NB4 (cell line): Measurements from ENCODE around the gene ZDHHC22.

Experiments used
- DNase-seq: peaks from one replicate; pipeline ENCODE4 v3.0.0; 2010; ENCODE audit warnings: low read depth
- H3K4me3 ChIP-seq: one replicate; pipeline ENCODE4 v1.5.1; 2011; ENCODE audit warnings: mild to moderate bottlenecking, low read depth, low read length, moderate library complexity
- MYC ChIP-seq: IDR thresholded peaks from 2 replicates; pipeline ENCODE4 v1.6.1; 2011; ENCODE audit warnings: low read depth, low read length
- POLR2A ChIP-seq: IDR thresholded peaks from 2 replicates; pipeline ENCODE4 v1.6.1; 2011; ENCODE audit warnings: mild to moderate bottlenecking; ENCODE audit not compliant: insufficient read length; ENCODE audit errors: extremely low read depth
- TF ChIP-seq, protein P1 (sequence below): IDR thresholded peaks from 2 replicates; pipeline ENCODE4 v1.6.1; 2011; ENCODE audit warnings: low read depth, low read length
- TF ChIP-seq, protein P2 (sequence below): IDR thresholded peaks from one replicate; pipeline ENCODE4 v1.5.1; 2012; ENCODE audit warnings: low read depth, low read length

The ZDHHC22 gene

DNA sequence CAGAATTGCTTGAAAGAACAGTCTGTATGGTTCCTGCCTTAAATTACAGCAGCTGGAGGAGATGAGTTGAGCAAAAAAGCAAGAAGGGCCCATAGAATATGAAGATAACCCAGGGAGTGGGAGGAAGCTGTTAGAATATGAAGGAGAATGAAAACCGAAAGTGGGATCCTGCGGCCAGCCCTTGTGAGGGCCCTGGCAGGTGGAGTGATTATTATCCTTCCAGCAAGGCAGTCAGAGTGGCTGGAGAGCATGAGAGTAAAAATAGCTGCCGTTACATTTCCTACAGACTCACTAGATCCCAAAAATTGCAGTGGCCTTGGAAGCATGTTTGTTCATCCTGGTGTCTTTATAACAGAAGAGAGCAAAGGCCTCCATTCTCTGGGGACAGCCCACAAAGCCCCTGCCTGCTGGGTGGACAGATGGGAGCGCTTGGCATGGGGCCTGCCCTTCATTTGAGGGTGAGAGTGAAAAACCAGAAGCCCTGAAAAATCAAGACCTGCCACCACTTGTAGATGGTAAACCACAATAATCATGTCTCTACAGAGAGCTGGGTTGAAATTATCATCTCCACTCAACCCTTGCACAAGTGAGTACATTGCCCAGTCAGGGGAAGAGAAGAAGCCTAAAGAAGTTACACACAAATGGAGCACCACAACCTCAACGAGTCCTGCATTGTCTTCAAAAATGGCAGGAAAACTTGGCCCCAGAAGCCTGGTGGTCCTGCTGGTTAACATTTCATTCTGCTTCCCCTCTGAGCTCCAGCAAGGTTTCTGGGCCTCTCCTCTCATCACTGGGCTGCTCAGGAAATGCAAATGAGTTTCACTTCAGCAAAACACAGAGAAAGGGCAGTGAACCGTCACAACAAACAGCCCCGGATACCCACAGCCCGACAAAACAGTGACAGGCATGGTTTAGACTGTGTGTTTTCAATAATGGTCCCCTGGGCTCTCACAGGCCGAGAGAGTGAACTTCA lies 20.5 kb downstream of the ZDHHC22 start:
- TF ChIP-seq MYC = no peak
- TF ChIP-seq POLR2A = no peak
- TF ChIP-seq, protein P1, sequence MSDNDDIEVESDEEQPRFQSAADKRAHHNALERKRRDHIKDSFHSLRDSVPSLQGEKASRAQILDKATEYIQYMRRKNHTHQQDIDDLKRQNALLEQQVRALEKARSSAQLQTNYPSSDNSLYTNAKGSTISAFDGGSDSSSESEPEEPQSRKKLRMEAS = no peak
- TF ChIP-seq, protein P2, sequence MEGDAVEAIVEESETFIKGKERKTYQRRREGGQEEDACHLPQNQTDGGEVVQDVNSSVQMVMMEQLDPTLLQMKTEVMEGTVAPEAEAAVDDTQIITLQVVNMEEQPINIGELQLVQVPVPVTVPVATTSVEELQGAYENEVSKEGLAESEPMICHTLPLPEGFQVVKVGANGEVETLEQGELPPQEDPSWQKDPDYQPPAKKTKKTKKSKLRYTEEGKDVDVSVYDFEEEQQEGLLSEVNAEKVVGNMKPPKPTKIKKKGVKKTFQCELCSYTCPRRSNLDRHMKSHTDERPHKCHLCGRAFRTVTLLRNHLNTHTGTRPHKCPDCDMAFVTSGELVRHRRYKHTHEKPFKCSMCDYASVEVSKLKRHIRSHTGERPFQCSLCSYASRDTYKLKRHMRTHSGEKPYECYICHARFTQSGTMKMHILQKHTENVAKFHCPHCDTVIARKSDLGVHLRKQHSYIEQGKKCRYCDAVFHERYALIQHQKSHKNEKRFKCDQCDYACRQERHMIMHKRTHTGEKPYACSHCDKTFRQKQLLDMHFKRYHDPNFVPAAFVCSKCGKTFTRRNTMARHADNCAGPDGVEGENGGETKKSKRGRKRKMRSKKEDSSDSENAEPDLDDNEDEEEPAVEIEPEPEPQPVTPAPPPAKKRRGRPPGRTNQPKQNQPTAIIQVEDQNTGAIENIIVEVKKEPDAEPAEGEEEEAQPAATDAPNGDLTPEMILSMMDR = no peak
- no peak for DNase-seq
- H3K4me3 ChIP-seq = no peak overlapping the region

DNA sequence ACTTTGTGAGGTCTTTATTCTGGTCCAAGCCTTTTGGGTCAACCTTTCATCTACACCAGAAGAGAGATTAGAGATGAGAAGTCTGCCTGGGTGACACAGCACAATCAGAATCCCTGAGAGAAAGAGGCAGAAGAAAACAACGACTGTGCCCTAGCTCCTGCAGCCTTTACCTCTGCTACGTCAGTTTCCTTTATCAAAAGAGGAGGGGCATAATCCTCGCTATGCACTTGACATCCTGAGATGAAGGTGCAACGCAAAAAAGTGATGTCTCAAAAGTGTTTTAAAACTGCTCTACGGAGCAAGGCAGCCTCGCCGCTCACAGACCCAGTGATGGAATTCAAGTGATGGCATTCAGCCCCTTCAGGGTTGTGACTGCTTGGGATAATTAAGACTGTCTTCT lies 21.7 kb downstream of the ZDHHC22 start:
- TF ChIP-seq POLR2A = no peak
- TF ChIP-seq MYC = no peak
- TF ChIP-seq, protein P2 = no peak
- TF ChIP-seq, protein P1 = no peak
- no peak overlapping the region for H3K4me3 ChIP-seq
- no peak for DNase-seq

DNA sequence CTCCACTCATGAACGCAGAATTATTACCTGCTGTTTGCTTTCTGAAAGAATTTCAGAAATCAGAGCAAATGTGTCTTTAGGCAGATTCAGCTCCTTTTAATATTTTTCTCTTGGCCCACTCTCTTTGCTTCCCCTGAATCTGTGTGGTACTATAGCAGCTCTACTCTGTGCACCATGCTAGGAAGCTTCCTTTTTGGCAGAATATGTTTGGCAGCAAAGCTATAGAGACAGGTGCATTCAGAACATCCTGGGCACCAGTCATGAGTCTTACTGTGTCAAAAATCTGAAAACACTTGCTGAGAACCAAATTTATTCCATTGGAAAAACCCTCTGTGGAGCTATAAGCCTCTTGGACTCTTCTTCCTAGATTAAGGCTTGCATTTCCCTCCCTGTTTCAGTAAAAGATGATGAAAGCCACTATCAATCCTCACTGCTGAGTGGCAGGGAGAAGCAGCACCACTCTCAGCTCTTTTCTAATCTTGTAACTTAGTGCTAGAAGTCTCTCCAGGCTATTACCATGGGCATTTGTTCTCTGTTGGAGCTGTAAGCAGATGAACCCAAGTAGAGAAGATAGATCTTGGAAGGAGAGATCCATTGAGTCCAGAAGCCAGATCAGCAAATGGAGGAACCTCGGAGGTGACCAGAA lies 25.3 kb downstream of the ZDHHC22 start:
- TF ChIP-seq, protein P1 = no peak
- TF ChIP-seq, protein P2 = no peak
- TF ChIP-seq MYC (no peak), POLR2A (no peak)
- DNase-seq = no peak
- no peak overlapping the region for H3K4me3 ChIP-seq

DNA sequence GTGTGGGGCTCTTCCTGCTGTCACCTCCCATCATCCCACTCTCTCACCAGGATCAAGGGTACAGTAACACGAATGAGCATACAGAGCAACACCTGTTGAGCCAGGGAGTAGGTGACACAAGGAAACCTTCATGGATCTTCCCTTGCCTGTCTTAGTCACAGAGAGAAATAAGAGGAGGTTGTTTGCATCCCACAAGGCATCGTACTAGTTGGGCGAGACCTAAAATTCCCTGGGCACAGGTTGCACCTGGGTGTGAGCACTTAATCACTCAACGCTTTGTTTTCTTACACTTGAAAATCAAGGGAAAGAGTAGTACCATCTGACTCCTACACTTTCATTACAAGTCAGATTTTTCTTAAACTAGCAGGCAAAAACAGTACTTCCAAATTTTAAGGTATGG lies 27.0 kb downstream of the ZDHHC22 start:
- no peak for DNase-seq
- TF ChIP-seq POLR2A (no peak), MYC (no peak)
- TF ChIP-seq, protein P1 = no peak
- TF ChIP-seq, protein P2 = no peak
- no peak overlapping the region for H3K4me3 ChIP-seq

DNA sequence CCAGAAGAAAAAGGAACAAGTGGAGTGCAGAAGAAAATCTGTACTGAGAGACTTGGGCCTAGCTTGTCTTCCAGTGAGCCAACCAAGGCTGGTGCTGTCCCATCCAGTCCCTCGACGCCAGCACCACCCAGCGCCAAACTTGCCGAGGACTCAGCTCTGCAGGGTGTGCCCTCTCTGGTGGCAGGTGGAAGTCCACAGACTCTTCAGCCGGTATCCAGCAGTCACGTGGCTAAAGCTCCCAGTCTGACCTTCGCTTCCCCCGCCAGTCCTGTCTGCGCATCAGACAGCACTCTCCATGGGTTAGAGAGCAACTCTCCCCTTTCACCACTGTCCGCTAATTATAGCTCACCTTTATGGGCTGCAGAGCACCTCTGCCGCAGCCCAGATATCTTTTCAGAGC lies 27.9 kb downstream of the ZDHHC22 start:
- no peak for DNase-seq
- TF ChIP-seq MYC (no peak), POLR2A (no peak)
- TF ChIP-seq, protein P1 = no peak
- TF ChIP-seq, protein P2 = no peak
- no peak overlapping the region for H3K4me3 ChIP-seq
